Ovary (tissue), 9 donors: Measurements from ENCODE around the gene LDB3. TPM values are rescaled to one million over a fixed set of nuclear protein-coding genes. Genes with fewer than 3 reads are reported as not detected.
A peak's percentile ranks its signal among the peaks of the same experiment; 100 is the strongest.

Source experiments
- DNase-seq, 5 donors: peaks; one replicate each; pipeline ENCODE4 v3.0.0-alpha.2; 2019 to 2020
- H3K27ac ChIP-seq, 2 donors: fragments of 200-600 bp; one replicate each; pipeline versions ENCODE4 v1.5.1 to v1.8.0; 2019 to 2022
- H3K27me3 ChIP-seq: fragments of 200-600 bp; one replicate; pipeline ENCODE4 v1.8.0; 2022
- H3K36me3 ChIP-seq: fragments of 200-600 bp; sonication (generic); one replicate; pipeline ENCODE4 v1.5.1; 2019
- H3K4me1 ChIP-seq: one replicate; pipeline ENCODE4 v1.8.1; 2013; ENCODE audit warnings: mild to moderate bottlenecking, moderate library complexity; ENCODE audit not compliant: insufficient read depth
- H3K4me3 ChIP-seq: fragments of 200-600 bp; sonication (generic); one replicate; pipeline ENCODE4 v1.5.1; 2017
- H3K9me3 ChIP-seq, 2 donors: fragments of 200-600 bp in 1 of 2; sonication (generic) in 1 of 2; one replicate each; pipeline versions ENCODE4 v1.5.1 to v1.8.1; 2013 to 2019; ENCODE audit warnings: mild to moderate bottlenecking in 1 of 2, moderate library complexity in 1 of 2
- EP300 ChIP-seq: sonication (generic); formaldehyde crosslinking; IDR thresholded peaks from one replicate; pipeline ENCODE4 v1.6.1; 2017; ENCODE audit warnings: antibody characterized with exemption
- POLR2A ChIP-seq: fragments of 450-650 bp; IDR thresholded peaks from one replicate; pipeline ENCODE4 v1.6.1; 2017; ENCODE audit warnings: antibody characterized with exemption, mild to moderate bottlenecking, moderate library complexity
- WGBS, 3 donors: extraction: QIAGEN DNeasy Blood & Tissue Kit in 1 of 3; methylation state at CpG; one replicate each; pipeline versions ENCODE4 v1.1.5 to v1.1.7; 2013 to 2017; 5-methylcytosine and 5-hydroxymethylcytosine counted together
- intact Hi-C, 4 donors: fragments of 100-400 bp; cut with DNase I; formaldehyde crosslinking; loops; one replicate each; pipeline versions ENCODE4 v1.11.0 to v1.15.1; 2022 to 2023
- polyA plus RNA-seq, 2 donors: library from polyadenylated mRNA; stranded (reverse); fragments of 200-250 nt in 1 of 2; fragments of 350-450 nt in 1 of 2; fragmentation: Illumina TruSeq in 1 of 2; extraction: RNeasy Lipid Tissue Mini Kit (QIAGEN cat#74804) in 1 of 2; gene quantifications; one replicate each; pipeline ENCODE4 v1.2.3, GENCODE V29; 2013 to 2014
- total RNA-seq, 7 donors: library from RNA; depleted of rRNA in 2 of 7; stranded (reverse); fragments of >200 nt in 2 of 7; fragmentation: NEBNext Ultra II Directional in 3 of 7; extraction: Animal tissue kit (Norgen Biotek cat#: 25700) in 3 of 7; gene quantifications; one replicate each; pipeline versions ENCODE4 v1.1.0 to v1.2.4, GENCODE V29; 2016 to 2023
- TF ChIP-seq, protein P1 (sequence below), 3 donors: fragments of 450-650 bp in 2 of 3; fragments of 200-600 bp in 1 of 3; IDR thresholded peaks; one replicate each; pipeline versions ENCODE4 v1.5.1 to v1.8.0; 2016 to 2022; ENCODE audit warnings: antibody characterized with exemption in 3 of 3, mild to moderate bottlenecking in 1 of 3
- donor health status: DM: no; HTN: no; CAD: no; lungs with moderate emphysema.
- donor health status: DM: no; HTN: no; CAD: no.
- donor health status: Bipolar disorder and iron deficiency.
- donor health status: DM: yes; HTN: yes; CAD: no.
- donor health status: DM: no; HTN: no; CAD: no.
- donor health status: DM: yes; HTN: yes; CAD: no.

The LDB3 gene
- total and polyA plus RNA-seq, 9 donors: 1.5 to 12.9 (median 3.6) TPM

DNA sequence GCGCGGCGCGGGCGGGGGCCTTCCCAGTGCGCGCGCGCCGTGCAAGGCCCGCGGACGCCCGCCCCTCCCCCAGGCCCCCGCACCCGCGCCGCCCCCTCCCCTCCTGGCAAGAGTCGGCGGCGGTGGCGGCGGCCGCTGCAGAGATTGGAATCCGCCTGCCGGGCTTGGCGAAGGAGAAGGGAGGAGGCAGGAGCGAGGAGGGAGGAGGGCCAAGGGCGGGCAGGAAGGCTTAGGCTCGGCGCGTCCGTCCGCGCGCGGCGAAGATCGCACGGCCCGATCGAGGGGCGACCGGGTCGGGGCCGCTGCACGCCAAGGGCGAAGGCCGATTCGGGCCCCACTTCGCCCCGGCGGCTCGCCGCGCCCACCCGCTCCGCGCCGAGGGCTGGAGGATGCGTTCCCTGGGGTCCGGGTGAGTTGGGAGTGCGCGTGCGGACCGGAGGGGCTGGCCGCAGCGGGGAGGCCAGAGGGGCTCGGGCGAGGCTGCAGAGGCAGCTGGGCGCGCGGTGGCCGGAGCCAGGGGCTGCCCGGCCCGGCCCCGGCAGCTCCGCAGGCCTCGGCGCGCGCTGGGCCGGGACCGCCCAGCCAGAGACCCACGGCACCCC lies 88.3 kb downstream of the LDB3 start, which contains the start of gene BMPR1A:
Gene BMPR1A, plus strand, starts transcription at position 109 of the 602 bp plus-strand sequence. CDS start 119,400 bp downstream, outside the sequence.
- DNase-seq: peak in 2 of 5 donors; percentile 91 to 94
- intact Hi-C loops: loop anchor here in 2 of 4 donors (2.0 to 5.0 kb wide), 2 partner anchors 44 to 46 kb away; no protein-coding TSS in a partner anchor
- Histone ChIP-seq H3K4me1 (peaks cover 7% of the 10 kb centered on the region), H3K36me3 (no peaks in the 10 kb centered on the region), H3K27ac (peak within 1 kb of the TSS; percentile 84 to 96), H3K4me3 (peak within 1 kb of the TSS; percentile 74), H3K9me3 (no peaks in the 10 kb centered on the region), H3K27me3 (no peaks in the 10 kb centered on the region)
- WGBS, 3 donors: 0 to 1% (median 1%) methylated on average over 62 to 85 of the region's 85 CpGs
- TF ChIP-seq, protein P1, sequence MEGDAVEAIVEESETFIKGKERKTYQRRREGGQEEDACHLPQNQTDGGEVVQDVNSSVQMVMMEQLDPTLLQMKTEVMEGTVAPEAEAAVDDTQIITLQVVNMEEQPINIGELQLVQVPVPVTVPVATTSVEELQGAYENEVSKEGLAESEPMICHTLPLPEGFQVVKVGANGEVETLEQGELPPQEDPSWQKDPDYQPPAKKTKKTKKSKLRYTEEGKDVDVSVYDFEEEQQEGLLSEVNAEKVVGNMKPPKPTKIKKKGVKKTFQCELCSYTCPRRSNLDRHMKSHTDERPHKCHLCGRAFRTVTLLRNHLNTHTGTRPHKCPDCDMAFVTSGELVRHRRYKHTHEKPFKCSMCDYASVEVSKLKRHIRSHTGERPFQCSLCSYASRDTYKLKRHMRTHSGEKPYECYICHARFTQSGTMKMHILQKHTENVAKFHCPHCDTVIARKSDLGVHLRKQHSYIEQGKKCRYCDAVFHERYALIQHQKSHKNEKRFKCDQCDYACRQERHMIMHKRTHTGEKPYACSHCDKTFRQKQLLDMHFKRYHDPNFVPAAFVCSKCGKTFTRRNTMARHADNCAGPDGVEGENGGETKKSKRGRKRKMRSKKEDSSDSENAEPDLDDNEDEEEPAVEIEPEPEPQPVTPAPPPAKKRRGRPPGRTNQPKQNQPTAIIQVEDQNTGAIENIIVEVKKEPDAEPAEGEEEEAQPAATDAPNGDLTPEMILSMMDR (IDR thresholded peaks at IDR 0.05): no peak
- no peak for TF ChIP-seq POLR2A
- TF ChIP-seq EP300: no peak

DNA sequence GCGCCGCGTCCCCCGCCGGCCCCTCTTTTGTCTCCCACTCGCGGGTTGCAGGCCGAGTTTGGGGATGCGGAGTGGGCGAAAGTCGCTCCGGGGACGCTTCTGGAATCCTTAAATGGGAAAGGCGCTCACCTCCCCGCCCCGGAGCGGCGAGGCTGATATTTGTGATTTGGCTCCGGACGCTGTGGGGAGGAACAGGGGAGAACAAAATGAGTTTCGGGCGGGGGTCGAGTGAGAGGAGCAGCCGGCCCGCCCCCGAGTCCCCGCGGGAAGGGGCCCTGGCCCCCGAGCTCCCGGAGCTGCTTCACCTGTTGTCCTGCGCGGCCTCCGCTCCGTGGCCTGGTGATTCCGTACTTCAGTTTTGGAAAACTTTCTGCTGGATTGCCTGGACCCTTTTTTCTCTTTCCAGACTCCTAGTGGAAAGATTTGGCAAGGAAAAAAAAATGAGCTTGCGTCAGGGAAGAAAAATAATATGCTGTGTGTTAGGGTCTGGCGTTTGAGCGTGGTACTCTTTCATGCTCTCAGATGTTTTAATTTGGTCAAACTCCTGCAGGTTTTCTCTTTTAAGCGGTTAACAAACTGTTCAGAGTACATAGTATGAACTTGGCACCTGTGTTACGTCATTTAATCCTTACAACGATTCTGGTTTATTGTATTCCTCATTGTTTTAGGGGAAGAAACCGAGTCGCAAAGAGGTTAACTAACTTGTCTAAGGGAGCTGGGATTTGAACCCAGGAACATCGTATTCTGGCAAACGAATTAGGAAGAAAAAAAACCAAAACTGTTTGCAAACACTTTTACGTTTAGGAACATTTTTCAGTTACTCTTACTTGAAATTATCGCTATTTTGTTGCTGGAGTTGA lies 89.0 kb downstream of the LDB3 start:
- H3K36me3 ChIP-seq: no peaks in the 10 kb centered on the region
- intact Hi-C loops: loop anchor here in 2 of 4 donors (2.0 to 5.0 kb wide), 2 partner anchors 45 to 47 kb away; no protein-coding TSS in a partner anchor
- 1% methylated on average over 44 to 47 of the region's 47 CpGs for WGBS, 3 donors
- H3K4me1 ChIP-seq: peaks cover 11% of the 10 kb centered on the region
- no peaks in the 10 kb centered on the region for H3K9me3 ChIP-seq
- H3K27ac ChIP-seq: peak overlapping the region; percentile 84 to 96
- DNase-seq: peak; percentile 57 to 77 (median 66)
- H3K4me3 ChIP-seq: peak overlapping the region; percentile 74
- TF ChIP-seq, protein P1 (IDR thresholded peaks at IDR 0.05): peak in 2 of 3 donors; percentile 43 to 50
- TF ChIP-seq EP300 (no peak), POLR2A (peak; percentile 28)
- H3K27me3 ChIP-seq: no peaks in the 10 kb centered on the region

DNA sequence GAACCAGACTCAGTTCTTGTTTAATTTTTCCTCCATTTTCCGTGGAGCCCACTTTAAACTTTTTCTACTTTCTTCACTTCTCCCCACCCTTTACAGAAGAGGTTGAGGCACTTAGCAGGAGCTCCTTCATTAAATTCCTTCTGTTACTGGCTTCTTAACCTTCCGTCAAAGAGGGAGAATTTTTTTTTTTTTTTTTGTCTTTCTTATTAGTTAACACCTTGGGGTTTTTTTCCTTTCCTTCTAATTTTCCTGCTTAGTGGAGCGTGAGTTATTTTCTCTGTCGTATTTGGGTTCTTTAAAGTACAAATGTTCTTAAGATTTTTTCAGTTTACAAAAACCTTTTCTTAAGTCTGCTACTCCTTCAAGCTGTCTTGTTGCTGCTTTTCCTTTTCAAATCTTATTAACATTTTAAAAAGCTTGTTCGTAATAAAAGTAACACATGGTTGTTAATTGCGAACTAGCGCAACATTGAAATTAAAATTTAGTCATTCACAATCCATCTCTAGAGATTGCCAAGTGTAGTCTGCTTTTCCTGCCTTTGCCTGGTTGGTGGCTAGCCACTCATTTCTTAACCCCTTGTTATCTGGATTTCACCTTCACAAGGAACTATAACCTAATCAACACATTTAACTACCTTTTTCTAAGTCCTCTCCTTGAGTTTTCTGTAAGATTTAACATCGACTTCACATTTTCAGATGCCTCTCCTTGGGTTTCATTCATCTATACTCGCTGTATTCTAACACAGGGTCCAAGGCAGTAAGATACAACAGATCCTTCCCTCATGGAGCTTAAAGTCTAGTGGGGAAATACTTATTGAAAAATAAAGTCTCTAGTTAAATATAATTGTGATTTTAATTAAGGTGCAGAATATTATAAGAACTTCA lies 90.1 kb downstream of the LDB3 start:
- Histone ChIP-seq H3K4me3 (peak overlapping the region; percentile 74), H3K36me3 (no peaks in the 10 kb centered on the region), H3K4me1 (peaks cover 13% of the 10 kb centered on the region), H3K27ac (peak overlapping the region; percentile 84 to 96), H3K27me3 (no peaks in the 10 kb centered on the region), H3K9me3 (no peaks in the 10 kb centered on the region)
- TF ChIP-seq EP300 (no peak), POLR2A (peak; percentile 6)
- TF ChIP-seq, protein P1 (IDR thresholded peaks at IDR 0.05): no peak
- DNase-seq: no peak
- 17 to 20% (median 19%) methylated on average over 9 of the region's 9 CpGs for WGBS, 3 donors
- intact Hi-C loops: loop anchor here in 1 of 4 donors (5.0 kb wide), 1 partner anchor 46 kb away; no protein-coding TSS in a partner anchor
